Mammary epithelial cell (primary cell): ENCODE measurements around the gene NTM.

Experiments used
- EZH2 ChIP-seq: IDR thresholded peaks from 2 replicates; pipeline ENCODE4 v1.6.1; 2012; ENCODE audit warnings: low read length, inconsistent platforms, borderline replicate concordance
- TF ChIP-seq, protein P1 (sequence below), 2 donors: IDR thresholded peaks in 1 of 2; conservative IDR thresholded peaks in 1 of 2; 2 replicates each; pipeline ENCODE4 v1.5.1; 2011 to 2012; ENCODE audit warnings: inconsistent platforms in 2 of 2, low read length in 2 of 2, mild to moderate bottlenecking in 2 of 2, control low read depth in 1 of 2, low read depth in 1 of 2; ENCODE audit not compliant: insufficient read depth in 1 of 2; ENCODE audit errors: extremely low read depth in 1 of 2

DNA sequence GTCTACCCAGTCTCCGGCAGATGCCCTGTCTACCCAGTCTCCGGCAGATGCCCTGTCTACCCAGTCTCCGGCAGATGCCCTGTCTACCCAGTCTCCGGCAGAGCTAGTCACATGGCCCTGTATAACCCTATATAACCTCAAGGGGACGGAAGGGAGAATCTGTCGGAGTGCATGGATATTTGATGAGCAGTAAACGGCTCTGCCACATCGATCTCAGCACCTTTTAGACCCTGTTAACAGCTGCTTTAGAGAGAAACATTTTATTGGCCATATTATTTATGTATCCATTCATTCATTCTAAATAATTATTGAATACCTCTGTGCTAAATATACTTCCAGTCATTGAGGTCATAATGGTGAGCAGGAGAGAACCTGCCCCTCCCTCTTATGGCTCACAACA, 228.9 kb downstream of the NTM start:
- TF ChIP-seq, protein P1, sequence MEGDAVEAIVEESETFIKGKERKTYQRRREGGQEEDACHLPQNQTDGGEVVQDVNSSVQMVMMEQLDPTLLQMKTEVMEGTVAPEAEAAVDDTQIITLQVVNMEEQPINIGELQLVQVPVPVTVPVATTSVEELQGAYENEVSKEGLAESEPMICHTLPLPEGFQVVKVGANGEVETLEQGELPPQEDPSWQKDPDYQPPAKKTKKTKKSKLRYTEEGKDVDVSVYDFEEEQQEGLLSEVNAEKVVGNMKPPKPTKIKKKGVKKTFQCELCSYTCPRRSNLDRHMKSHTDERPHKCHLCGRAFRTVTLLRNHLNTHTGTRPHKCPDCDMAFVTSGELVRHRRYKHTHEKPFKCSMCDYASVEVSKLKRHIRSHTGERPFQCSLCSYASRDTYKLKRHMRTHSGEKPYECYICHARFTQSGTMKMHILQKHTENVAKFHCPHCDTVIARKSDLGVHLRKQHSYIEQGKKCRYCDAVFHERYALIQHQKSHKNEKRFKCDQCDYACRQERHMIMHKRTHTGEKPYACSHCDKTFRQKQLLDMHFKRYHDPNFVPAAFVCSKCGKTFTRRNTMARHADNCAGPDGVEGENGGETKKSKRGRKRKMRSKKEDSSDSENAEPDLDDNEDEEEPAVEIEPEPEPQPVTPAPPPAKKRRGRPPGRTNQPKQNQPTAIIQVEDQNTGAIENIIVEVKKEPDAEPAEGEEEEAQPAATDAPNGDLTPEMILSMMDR (conservative IDR thresholded peaks at IDR 0.05 in 1 of 2, IDR thresholded peaks at IDR 0.05 in 1 of 2; ENCODE audit: extremely low read depth in 1 of 2, insufficient read depth in 1 of 2, low read depth in 1 of 2, low read length in 2 of 2) = no peak
- TF ChIP-seq EZH2 = no peak
